GM10266 (cell line): ENCODE results near the gene EFCAB7.
A peak's percentile ranks its signal among the peaks of the same experiment; 100 is the strongest.

ENCODE experiments used
- DNase-seq: peaks from one replicate; pipeline ENCODE4 v3.0.0; 2012; ENCODE audit errors: extremely low spot score
- CTCF ChIP-seq: IDR thresholded peaks from 2 replicates; pipeline ENCODE4 v1.5.1; 2012; ENCODE audit warnings: mild to moderate bottlenecking, low read depth; ENCODE audit not compliant: control insufficient read depth, insufficient read depth; ENCODE audit errors: missing control alignments

EFCAB7 gene

DNA sequence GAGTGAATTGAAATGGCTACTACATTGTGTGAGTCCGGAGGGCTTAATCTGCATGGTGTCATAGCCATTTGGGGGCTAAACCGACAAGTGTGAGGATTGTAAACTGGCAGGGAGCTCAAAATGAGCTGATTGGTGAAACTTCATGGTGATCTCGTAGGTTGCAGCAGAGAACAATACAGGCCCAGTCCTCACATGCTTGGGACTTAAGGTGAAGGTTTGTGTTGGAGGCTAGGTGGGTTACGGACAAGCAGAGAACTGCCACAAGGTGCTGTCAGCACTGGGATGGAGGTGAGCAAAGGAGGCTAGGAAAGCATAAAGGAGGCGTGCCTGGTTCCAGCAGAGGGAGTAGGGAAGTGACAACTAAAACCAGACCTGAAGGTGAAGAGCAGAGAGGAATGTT is 79.3 kb downstream of the EFCAB7 start:
- TF ChIP-seq CTCF: no peak
- no peak for DNase-seq

DNA sequence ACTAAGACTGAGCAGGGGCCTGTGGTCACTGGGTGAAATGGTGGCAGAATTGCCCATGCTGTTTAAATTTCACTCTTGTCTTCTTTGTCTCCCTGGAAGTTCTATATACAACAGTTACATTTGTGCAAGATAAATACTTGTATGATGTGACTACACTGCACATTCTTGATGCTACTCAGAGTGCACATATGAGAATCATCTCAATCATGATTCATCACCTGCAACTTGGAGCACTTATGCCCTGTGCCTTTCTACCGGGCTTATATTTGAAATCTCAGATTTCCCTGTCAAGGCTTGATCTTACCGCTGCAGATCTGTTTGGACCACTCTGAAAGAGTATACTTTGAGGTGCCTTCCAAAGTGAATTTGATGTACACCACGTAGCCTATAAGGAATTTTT is 80.5 kb downstream of the EFCAB7 start:
- no peak for DNase-seq
- TF ChIP-seq CTCF: no peak

DNA sequence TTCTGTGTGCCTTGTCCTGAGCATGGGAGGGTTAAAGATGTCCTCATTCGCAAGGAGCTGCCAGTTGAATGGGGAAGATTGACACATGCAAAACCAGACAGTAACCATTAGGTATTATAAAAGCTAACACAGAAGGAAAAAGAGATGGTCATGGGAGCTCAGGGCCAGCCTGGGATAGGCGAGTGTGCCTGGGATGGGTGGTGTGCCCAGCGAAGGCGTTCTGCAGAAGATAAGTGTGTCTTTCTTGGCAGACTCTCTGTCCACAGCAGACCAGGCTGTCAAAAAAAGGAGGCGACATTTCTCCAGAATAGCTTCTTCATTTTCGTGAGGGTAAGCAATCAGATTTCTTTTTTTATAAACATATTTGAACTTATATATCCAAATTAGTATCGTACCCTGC is 84.0 kb downstream of the EFCAB7 start:
- no peak for TF ChIP-seq CTCF
- DNase-seq: no peak

GRCh38 chr1:63611231-63611630 is 87.9 kb downstream of the EFCAB7 start:
- no peak for TF ChIP-seq CTCF
- DNase-seq: no peak

DNA sequence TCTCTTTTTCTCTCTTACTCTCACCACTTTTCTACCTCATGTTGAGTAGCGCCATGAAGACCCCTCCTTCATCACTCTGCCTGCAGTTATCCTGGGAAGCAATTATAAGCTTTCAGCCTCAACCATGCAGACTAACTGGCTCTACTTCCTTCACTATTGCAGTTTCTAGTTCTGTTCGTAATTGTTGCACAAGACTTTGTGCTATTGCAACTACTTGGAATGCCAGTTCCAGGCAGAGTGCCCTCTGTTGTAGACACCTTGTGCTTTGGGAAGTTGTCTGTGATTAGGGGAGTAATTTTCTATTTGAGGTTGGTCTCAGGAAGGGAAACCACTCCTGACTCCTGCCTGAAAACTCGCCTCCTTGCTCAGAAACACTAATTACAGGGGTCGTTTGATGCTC is 89.2 kb downstream of the EFCAB7 start:
- no peak for TF ChIP-seq CTCF
- no peak for DNase-seq

- TF ChIP-seq CTCF: no peak
- no peak for DNase-seq
These were observed 89.6 kb downstream of the EFCAB7 start for GRCh38 chr1:63612971-63613370.

GRCh38 chr1:63615768-63616420 is 92.6 kb downstream of the EFCAB7 start:
- peak; percentile 49 for DNase-seq

More at GRCh38 chr1:63615768-63616420, 92.6 kb downstream of the EFCAB7 start:
- TF ChIP-seq CTCF: peak; percentile 74
